GM06990 (cell line): ENCODE data around the gene MN1.

Experiments used
- DNase-seq: peaks from one replicate; pipeline ENCODE4 v3.0.0-alpha.2; 2011; ENCODE audit not compliant: insufficient read length; ENCODE audit errors: extremely low read depth
- H3K27me3 ChIP-seq: replicated peaks from 2 replicates; pipeline ENCODE4 v1.6.0; 2011; ENCODE audit warnings: low read length; ENCODE audit not compliant: control insufficient read depth, insufficient read depth
- H3K36me3 ChIP-seq: 2 replicates; pipeline ENCODE4 v1.5.1; 2011; ENCODE audit warnings: low read length; ENCODE audit not compliant: control insufficient read depth, insufficient read depth
- H3K4me3 ChIP-seq: replicated peaks from 2 replicates; pipeline ENCODE4 v1.5.1; 2011; ENCODE audit warnings: low read depth, mild to moderate bottlenecking, control low read depth, low read length
- TF ChIP-seq, protein P1 (sequence below): IDR thresholded peaks from 2 replicates; pipeline ENCODE4 v1.5.1; 2011; ENCODE audit warnings: low read length, control low read depth, mild to moderate bottlenecking, inconsistent platforms; ENCODE audit not compliant: insufficient read depth, poor library complexity, severe bottlenecking

Gene MN1

GRCh38 chr22:27740202-27740748 is 61.3 kb downstream of the MN1 start:
- TF ChIP-seq, protein P1, sequence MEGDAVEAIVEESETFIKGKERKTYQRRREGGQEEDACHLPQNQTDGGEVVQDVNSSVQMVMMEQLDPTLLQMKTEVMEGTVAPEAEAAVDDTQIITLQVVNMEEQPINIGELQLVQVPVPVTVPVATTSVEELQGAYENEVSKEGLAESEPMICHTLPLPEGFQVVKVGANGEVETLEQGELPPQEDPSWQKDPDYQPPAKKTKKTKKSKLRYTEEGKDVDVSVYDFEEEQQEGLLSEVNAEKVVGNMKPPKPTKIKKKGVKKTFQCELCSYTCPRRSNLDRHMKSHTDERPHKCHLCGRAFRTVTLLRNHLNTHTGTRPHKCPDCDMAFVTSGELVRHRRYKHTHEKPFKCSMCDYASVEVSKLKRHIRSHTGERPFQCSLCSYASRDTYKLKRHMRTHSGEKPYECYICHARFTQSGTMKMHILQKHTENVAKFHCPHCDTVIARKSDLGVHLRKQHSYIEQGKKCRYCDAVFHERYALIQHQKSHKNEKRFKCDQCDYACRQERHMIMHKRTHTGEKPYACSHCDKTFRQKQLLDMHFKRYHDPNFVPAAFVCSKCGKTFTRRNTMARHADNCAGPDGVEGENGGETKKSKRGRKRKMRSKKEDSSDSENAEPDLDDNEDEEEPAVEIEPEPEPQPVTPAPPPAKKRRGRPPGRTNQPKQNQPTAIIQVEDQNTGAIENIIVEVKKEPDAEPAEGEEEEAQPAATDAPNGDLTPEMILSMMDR, result no peak
- no peak for DNase-seq
- Histone ChIP-seq H3K36me3 (no peaks in the 10 kb centered on the region), H3K4me3 (no peak overlapping the region), H3K27me3 (no peaks in the 10 kb centered on the region)

DNA sequence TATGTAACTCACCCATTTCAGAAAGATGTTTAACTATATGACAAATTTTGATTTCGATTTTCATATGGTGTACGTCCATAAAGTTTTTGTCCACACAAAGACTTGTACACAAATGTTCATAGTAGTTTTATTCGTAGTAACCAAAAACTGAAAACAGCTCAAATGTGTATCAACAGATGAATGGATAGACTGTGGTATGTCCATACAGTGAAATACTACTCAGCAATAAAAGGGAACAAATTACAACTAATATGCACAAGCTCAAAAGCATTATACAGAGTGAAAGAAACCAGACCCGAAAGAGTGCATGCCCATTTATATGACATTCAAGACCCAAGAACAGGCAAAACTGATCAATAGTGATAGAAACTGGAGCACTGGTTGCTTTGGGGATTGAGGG is 64.0 kb downstream of the MN1 start:
- no peak for DNase-seq
- TF ChIP-seq, protein P1, result no peak
- Histone ChIP-seq H3K4me3 (no peak overlapping the region), H3K27me3 (no peaks in the 10 kb centered on the region), H3K36me3 (no peaks in the 10 kb centered on the region)

DNA sequence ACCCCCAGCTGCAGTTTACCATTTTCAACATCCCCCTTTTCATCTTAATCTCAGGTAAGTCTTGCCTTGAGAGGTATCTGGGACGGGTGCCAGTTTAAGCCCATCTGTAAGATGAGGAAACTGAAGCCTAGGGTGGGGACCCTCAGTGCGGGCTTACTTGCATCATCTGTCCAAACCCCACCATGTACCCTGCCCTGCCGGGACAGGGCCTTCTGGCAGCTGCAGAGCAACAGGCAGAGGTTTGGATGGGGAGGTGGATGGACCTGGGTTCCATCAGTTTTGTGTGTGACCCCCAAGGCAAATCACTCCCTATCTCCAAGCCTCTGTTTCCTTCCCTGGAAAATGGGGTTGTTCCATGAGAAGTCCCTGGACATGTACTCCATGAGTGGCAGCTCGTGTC is 67.5 kb downstream of the MN1 start:
- TF ChIP-seq, protein P1, result no peak
- DNase-seq, result no peak

DNA sequence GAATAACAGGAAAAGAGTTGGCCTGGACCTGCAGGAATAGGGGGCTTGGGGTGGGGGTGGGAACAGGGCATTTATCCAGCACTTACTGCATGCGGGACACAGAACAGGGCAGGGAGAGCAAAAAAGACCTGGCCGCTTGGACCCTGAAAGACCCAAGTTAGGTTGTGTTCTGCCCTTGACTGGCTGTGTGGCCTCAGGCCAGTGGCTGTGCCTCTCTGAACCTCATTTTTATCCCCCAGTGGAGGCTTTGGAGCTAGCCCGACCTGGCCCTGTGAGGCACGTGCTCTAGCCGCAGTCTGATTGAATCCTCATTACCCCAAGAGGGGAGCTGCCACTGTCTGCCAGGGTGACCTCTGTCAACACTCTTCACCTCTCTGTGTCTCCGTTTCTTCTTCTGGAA is 68.7 kb downstream of the MN1 start:
- Histone ChIP-seq H3K4me3 (no peak overlapping the region), H3K36me3 (no peaks in the 10 kb centered on the region), H3K27me3 (no peaks in the 10 kb centered on the region)
- no peak for DNase-seq
- TF ChIP-seq, protein P1, result no peak

More for the DNA sequence above, 67.5 kb downstream of the MN1 start:
- Histone ChIP-seq H3K36me3 (no peaks in the 10 kb centered on the region), H3K4me3 (no peak overlapping the region), H3K27me3 (no peaks in the 10 kb centered on the region)

GRCh38 chr22:27732391-27732790 is 69.2 kb downstream of the MN1 start:
- Histone ChIP-seq H3K36me3 (no peaks in the 10 kb centered on the region), H3K4me3 (no peak overlapping the region), H3K27me3 (no peaks in the 10 kb centered on the region)
- DNase-seq, result no peak
- TF ChIP-seq, protein P1, result no peak

GRCh38 chr22:27731621-27732020 is 69.9 kb downstream of the MN1 start:
- H3K27me3 ChIP-seq, result no peaks in the 10 kb centered on the region
- no peak overlapping the region for H3K4me3 ChIP-seq

More at GRCh38 chr22:27731621-27732020, 69.9 kb downstream of the MN1 start:
- no peaks in the 10 kb centered on the region for H3K36me3 ChIP-seq
- no peak for DNase-seq
- TF ChIP-seq, protein P1, result no peak
